Erythroblast (primary cell): ENCODE data around the gene KCNIP3.

Experiments
- GATA1 ChIP-seq: IDR thresholded peaks from 2 replicates; pipeline ENCODE4 v1.6.1; 2011; ENCODE audit warnings: low read depth, mild to moderate bottlenecking, control low read depth, low read length, moderate library complexity
- POLR2A ChIP-seq: IDR thresholded peaks from 2 replicates; pipeline ENCODE4 v1.6.1; 2011; ENCODE audit warnings: mild to moderate bottlenecking, low read length

- TF ChIP-seq POLR2A (no peak), GATA1 (no peak)
These were observed 14.8 kb downstream of the KCNIP3 start for GRCh38 chr2:95311815-95312542.
